Loucy (cell line): Measurements from ENCODE around the gene TRPM8.

Experiments used
- H2AFZ ChIP-seq: fragments of 200-600 bp; sonication (generic); 2 replicates; pipeline ENCODE4 v1.6.0; 2016; ENCODE audit warnings: antibody characterized with exemption, mild to moderate bottlenecking, low read length, moderate library complexity
- H3F3A ChIP-seq: fragments of 200-600 bp; 2 replicates; pipeline ENCODE4 v1.6.0; 2016; ENCODE audit warnings: antibody characterized with exemption, low read depth, mild to moderate bottlenecking
- H3K27me3 ChIP-seq: fragments of 200-600 bp; sonication (generic); 2 replicates; pipeline ENCODE4 v1.6.1; 2014; ENCODE audit warnings: low read length, mild to moderate bottlenecking; ENCODE audit not compliant: insufficient read depth, poor library complexity, severe bottlenecking
- H3K36me3 ChIP-seq: fragments of 200-600 bp; sonication (generic); 2 replicates; pipeline ENCODE4 v1.6.1; 2016; ENCODE audit warnings: low read length; ENCODE audit not compliant: insufficient read depth
- H3K4me1 ChIP-seq: fragments of 200-600 bp; sonication (generic); 2 replicates; pipeline ENCODE4 v1.5.1; 2014; ENCODE audit warnings: low read length, mild to moderate bottlenecking; ENCODE audit not compliant: insufficient read depth, poor library complexity, severe bottlenecking
- H3K4me2 ChIP-seq: fragments of 200-600 bp; sonication (generic); 2 replicates; pipeline ENCODE4 v1.6.0; 2014; ENCODE audit warnings: antibody characterized with exemption, low read length, low read depth, mild to moderate bottlenecking; ENCODE audit not compliant: poor library complexity, severe bottlenecking
- H3K4me3 ChIP-seq: fragments of 200-600 bp; sonication (generic); 2 replicates; pipeline ENCODE4 v1.5.1; 2014; ENCODE audit warnings: low read length, mild to moderate bottlenecking, mixed read lengths; ENCODE audit not compliant: poor library complexity, severe bottlenecking
- H3K79me2 ChIP-seq: fragments of 200-600 bp; sonication (generic); 2 replicates; pipeline ENCODE4 v1.6.1; 2014; ENCODE audit warnings: low read length; ENCODE audit not compliant: insufficient read depth
- H3K9ac ChIP-seq: fragments of 200-600 bp; sonication (generic); 2 replicates; pipeline ENCODE4 v1.6.0; 2014; ENCODE audit warnings: mild to moderate bottlenecking, low read depth, low read length, moderate library complexity; ENCODE audit not compliant: poor library complexity, severe bottlenecking
- H3K9me2 ChIP-seq: fragments of 200-600 bp; sonication (generic); replicated peaks from 2 replicates; pipeline ENCODE4 v1.6.1; 2016; ENCODE audit warnings: low read depth, low read length, mixed read lengths
- H3K9me3 ChIP-seq: fragments of 200-600 bp; sonication (generic); 2 replicates; pipeline ENCODE4 v1.6.1; 2014; ENCODE audit warnings: mild to moderate bottlenecking, antibody characterized with exemption, low read length, low read depth; ENCODE audit not compliant: insufficient read depth
- H4K20me1 ChIP-seq: fragments of 200-600 bp; sonication (generic); 2 replicates; pipeline ENCODE4 v1.6.0; 2014; ENCODE audit warnings: antibody characterized with exemption, low read length, mild to moderate bottlenecking; ENCODE audit not compliant: insufficient read depth, poor library complexity, severe bottlenecking
- CTCF ChIP-seq: fragments of 200-600 bp; sonication (generic); conservative IDR thresholded peaks from 2 replicates; pipeline ENCODE4 v1.5.1; 2014; ENCODE audit warnings: mild to moderate bottlenecking, antibody characterized with exemption, low read length
- EZH2phosphoT487 ChIP-seq: fragments of 200-600 bp; IDR thresholded peaks from 2 replicates; pipeline ENCODE4 v1.6.1; 2018; ENCODE audit warnings: antibody characterized with exemption, mild to moderate bottlenecking, moderate library complexity, borderline replicate concordance

Gene TRPM8

GRCh38 chr2:233981574-233982420 lies 64.6 kb downstream of the TRPM8 start:
- Histone ChIP-seq H3K4me1 (no peaks in the 10 kb centered on the region), H3K36me3 (no peaks in the 10 kb centered on the region), H3K4me2 (no peak overlapping the region), H3K9ac (no peak overlapping the region), H3K27me3 (no peaks in the 10 kb centered on the region), H3K9me2 (no peaks in the 10 kb centered on the region), H3K4me3 (no peak overlapping the region), H3K9me3 (no peaks in the 10 kb centered on the region), H4K20me1 (no peaks in the 10 kb centered on the region), H3F3A (no peaks in the 10 kb centered on the region), H2AFZ (no peak overlapping the region), H3K79me2 (no peaks in the 10 kb centered on the region)
- TF ChIP-seq CTCF: no peak
- no peak for TF ChIP-seq EZH2phosphoT487

GRCh38 chr2:233982421-233983121 lies 65.4 kb downstream of the TRPM8 start:
- no peak overlapping the region for H3K9ac ChIP-seq
- H3K27me3 ChIP-seq: no peaks in the 10 kb centered on the region
- H3K4me3 ChIP-seq: no peak overlapping the region
- H3K9me2 ChIP-seq: no peaks in the 10 kb centered on the region
- no peak overlapping the region for H3K4me2 ChIP-seq
- TF ChIP-seq CTCF (no peak), EZH2phosphoT487 (no peak)
- H3K4me1 ChIP-seq: no peaks in the 10 kb centered on the region
- H3K9me3 ChIP-seq: no peaks in the 10 kb centered on the region
- no peaks in the 10 kb centered on the region for H4K20me1 ChIP-seq
- H3K36me3 ChIP-seq: no peaks in the 10 kb centered on the region
- no peak overlapping the region for H2AFZ ChIP-seq
- no peaks in the 10 kb centered on the region for H3F3A ChIP-seq
- H3K79me2 ChIP-seq: no peaks in the 10 kb centered on the region

- Histone ChIP-seq H2AFZ (no peak overlapping the region), H3K9ac (no peak overlapping the region), H3K9me2 (no peaks in the 10 kb centered on the region), H4K20me1 (no peaks in the 10 kb centered on the region), H3K36me3 (no peaks in the 10 kb centered on the region), H3F3A (no peaks in the 10 kb centered on the region), H3K4me3 (no peak overlapping the region), H3K79me2 (no peaks in the 10 kb centered on the region), H3K4me1 (no peaks in the 10 kb centered on the region), H3K9me3 (no peaks in the 10 kb centered on the region), H3K27me3 (no peaks in the 10 kb centered on the region), H3K4me2 (no peak overlapping the region)
- TF ChIP-seq CTCF: no peak
- no peak for TF ChIP-seq EZH2phosphoT487
Observed at GRCh38 chr2:233983445-233983844, 66.3 kb downstream of the TRPM8 start.
